Transverse colon (tissue), 4 donors: ENCODE results near the gene DBH. TPM values are rescaled to one million over a fixed set of nuclear protein-coding genes. Genes with fewer than 3 reads are reported as not detected.

Experiments
- DNase-seq: peaks from one replicate; pipeline ENCODE4 v3.0.0-alpha.2; 2019
- H3K27ac ChIP-seq, 4 donors: fragments of 200-600 bp; sonication (generic); 2 replicates each; pipeline ENCODE4 v1.5.1; 2016 to 2018; ENCODE audit warnings: inconsistent platforms in 4 of 4
- H3K27me3 ChIP-seq: fragments of 200-600 bp; sonication (generic); 2 replicates; pipeline ENCODE4 v1.5.1; 2017; ENCODE audit warnings: inconsistent platforms
- H3K36me3 ChIP-seq, 4 donors: fragments of 200-600 bp; sonication (generic); 2 replicates each; pipeline ENCODE4 v1.5.1; 2017 to 2019; ENCODE audit warnings: inconsistent platforms in 4 of 4
- H3K4me1 ChIP-seq, 4 donors: fragments of 200-600 bp; sonication (generic); 2 replicates each; pipeline ENCODE4 v1.5.1; 2017 to 2020; ENCODE audit warnings: inconsistent platforms in 4 of 4
- H3K4me3 ChIP-seq, 4 donors: fragments of 200-600 bp; sonication (generic); 1 replicate in 1 of 4; 2 replicates in 3 of 4; pipeline versions ENCODE4 v1.5.1 to v1.6.1; 2017 to 2019; ENCODE audit warnings: inconsistent platforms in 4 of 4
- H3K9me3 ChIP-seq, 2 donors: fragments of 200-600 bp; sonication (generic); 2 replicates each; pipeline ENCODE4 v1.5.1; 2017 to 2019; ENCODE audit warnings: inconsistent platforms in 2 of 2
- CTCF ChIP-seq, 5 experiments: fragments of 200-600 bp in 3 of 5; fragments of 450-650 bp in 2 of 5; sonication (generic) in 3 of 5; IDR thresholded peaks; 1 replicate in 2 of 5; 2 replicates in 3 of 5; pipeline ENCODE4 v1.5.1; 2016 to 2017; ENCODE audit warnings: antibody characterized with exemption in 5 of 5, inconsistent platforms in 3 of 5, mild to moderate bottlenecking in 2 of 5, moderate library complexity in 1 of 5
- EP300 ChIP-seq: sonication (generic); formaldehyde crosslinking; IDR thresholded peaks from one replicate; pipeline ENCODE4 v1.6.1; 2017; ENCODE audit warnings: antibody characterized with exemption, low read depth
- POLR2A ChIP-seq: fragments of 450-650 bp; IDR thresholded peaks from one replicate; pipeline ENCODE4 v1.6.1; 2016; ENCODE audit warnings: antibody characterized with exemption, mild to moderate bottlenecking, moderate library complexity
- POLR2AphosphoS5 ChIP-seq, 3 donors: sonication (generic); formaldehyde crosslinking; IDR thresholded peaks; one replicate each; pipeline ENCODE4 v1.6.1; 2016; ENCODE audit warnings: antibody characterized with exemption in 3 of 3
- WGBS, 2 donors: methylation state at CpG; one replicate each; pipeline ENCODE4 v1.1.5; 2018; ENCODE audit warnings: low coverage in 1 of 2; 5-methylcytosine and 5-hydroxymethylcytosine counted together
- in situ Hi-C, 4 donors: fragments of 200-750 bp; cut with MboI; loops; one replicate each; pipeline versions ENCODE4 v1.15.0 to v1.15.1; 2017; ENCODE audit warnings: low sequenced_read_pairs in 3 of 4, low pct_ligation_motif_present in 1 of 4, low pct_unique_long_range_greater_than_20kb in 1 of 4
- intact Hi-C: fragments of 100-400 bp; cut with DNase I; formaldehyde crosslinking; loops from one replicate; pipeline ENCODE4 v1.15.1; 2023; ENCODE audit warnings: low total_unique reads
- total RNA-seq, 4 donors: library from RNA; depleted of rRNA; stranded (reverse); fragments of >200 nt; gene quantifications; one replicate each; pipeline ENCODE4 v1.1.0, GENCODE V29; 2016

The DBH gene
- total RNA-seq, 4 donors from 2014 or later, result not detected

GRCh38 chr9:133643978-133644760 lies 8.0 kb downstream of the DBH start:
- no peaks in the 10 kb centered on the region for H3K36me3 ChIP-seq
- TF ChIP-seq EP300 (no peak), POLR2AphosphoS5 (IDR thresholded peaks at IDR 0.05) (no peak)
- H3K4me3 ChIP-seq, result no peak overlapping the region
- WGBS, 2 donors, result 79 to 80% methylated on average over 2 to 23 of the region's 23 CpGs
- no peaks in the 10 kb centered on the region for H3K4me1 ChIP-seq
- no peaks in the 10 kb centered on the region for H3K27me3 ChIP-seq
- intact Hi-C loops, result no loop called here
- no peak for DNase-seq
- H3K9me3 ChIP-seq, result no peaks in the 10 kb centered on the region
- in situ Hi-C loops, result no loop called here
- no peak overlapping the region for H3K27ac ChIP-seq

- in situ Hi-C loops (no loop called here), intact Hi-C loops (no loop called here)
- Histone ChIP-seq H3K4me3 (no peak overlapping the region), H3K4me1 (no peaks in the 10 kb centered on the region), H3K9me3 (no peaks in the 10 kb centered on the region), H3K27me3 (peaks cover 5% of the 10 kb centered on the region), H3K36me3 (no peaks in the 10 kb centered on the region), H3K27ac (no peak overlapping the region)
- DNase-seq, result no peak
- 30 to 51% methylated on average over 4 to 10 of the region's 10 CpGs for WGBS, 2 donors
- TF ChIP-seq EP300 (no peak), POLR2A (no peak), POLR2AphosphoS5 (IDR thresholded peaks at IDR 0.05) (no peak), CTCF (IDR thresholded peaks at IDR 0.05) (no peak)
Measured at GRCh38 chr9:133645021-133645765, 9.0 kb downstream of the DBH start.

- in situ Hi-C loops (no loop called here), intact Hi-C loops (no loop called here)
- no peaks in the 10 kb centered on the region for H3K36me3 ChIP-seq
- no peaks in the 10 kb centered on the region for H3K9me3 ChIP-seq
- DNase-seq, result no peak
- H3K4me3 ChIP-seq, result no peak overlapping the region
- H3K27ac ChIP-seq, result no peak overlapping the region
- peaks cover 20% of the 10 kb centered on the region for H3K27me3 ChIP-seq
- WGBS, 2 donors, result 44 to 49% methylated on average over 4 to 7 of the region's 7 CpGs
- no peaks in the 10 kb centered on the region for H3K4me1 ChIP-seq
- TF ChIP-seq EP300 (no peak), CTCF (IDR thresholded peaks at IDR 0.05) (no peak), POLR2A (no peak), POLR2AphosphoS5 (IDR thresholded peaks at IDR 0.05) (no peak)
Measured at GRCh38 chr9:133647148-133647547, 11.0 kb downstream of the DBH start.

- intact Hi-C loops (no loop called here), in situ Hi-C loops (no loop called here)
- Histone ChIP-seq H3K27me3 (peaks cover 28% of the 10 kb centered on the region), H3K9me3 (no peaks in the 10 kb centered on the region), H3K4me3 (no peak overlapping the region), H3K27ac (no peak overlapping the region), H3K36me3 (no peaks in the 10 kb centered on the region), H3K4me1 (no peaks in the 10 kb centered on the region)
- WGBS, 2 donors, result 79 to 81% methylated on average over 6 to 25 of the region's 25 CpGs
- TF ChIP-seq EP300 (no peak), POLR2A (no peak), CTCF (IDR thresholded peaks at IDR 0.05) (no peak), POLR2AphosphoS5 (IDR thresholded peaks at IDR 0.05) (no peak)
- no peak for DNase-seq
Measured at GRCh38 chr9:133647765-133648469, 11.8 kb downstream of the DBH start.
